Esophagus squamous epithelium (tissue), 4 donors: ENCODE measurements around the gene LCA5.

Source experiments
- POLR2A ChIP-seq, 4 donors: fragments of 450-650 bp; IDR thresholded peaks; one replicate each; pipeline ENCODE4 v1.6.1; 2017; ENCODE audit warnings: antibody characterized with exemption in 4 of 4, mild to moderate bottlenecking in 4 of 4, moderate library complexity in 3 of 4
- TF ChIP-seq, protein P1 (sequence below), 6 experiments: fragments of 450-650 bp in 4 of 6; fragments of 200-600 bp in 2 of 6; sonication (generic) in 2 of 6; IDR thresholded peaks; one replicate each; pipeline ENCODE4 v1.5.1; 2016 to 2019; ENCODE audit warnings: antibody characterized with exemption in 6 of 6, mild to moderate bottlenecking in 4 of 6, moderate library complexity in 4 of 6

DNA sequence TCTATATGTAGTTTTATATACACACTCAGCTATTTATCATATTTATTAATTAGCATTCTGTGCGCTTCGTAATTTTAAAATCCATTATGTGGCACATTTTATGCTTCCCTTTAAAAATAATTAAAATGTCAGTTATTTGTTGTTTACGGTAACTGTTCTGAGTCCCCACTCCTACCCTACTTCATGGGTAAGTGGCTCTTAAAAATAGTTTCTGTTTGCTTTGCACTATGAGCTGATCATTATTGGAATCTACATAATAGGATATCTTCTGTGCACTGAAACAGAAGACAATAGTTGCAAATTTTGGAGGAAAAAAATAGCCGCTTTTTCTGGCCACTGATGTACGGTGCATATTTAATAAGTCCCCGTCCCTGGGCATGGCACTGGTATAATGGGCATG is 25.2 kb downstream of the LCA5 start:
- TF ChIP-seq, protein P1, sequence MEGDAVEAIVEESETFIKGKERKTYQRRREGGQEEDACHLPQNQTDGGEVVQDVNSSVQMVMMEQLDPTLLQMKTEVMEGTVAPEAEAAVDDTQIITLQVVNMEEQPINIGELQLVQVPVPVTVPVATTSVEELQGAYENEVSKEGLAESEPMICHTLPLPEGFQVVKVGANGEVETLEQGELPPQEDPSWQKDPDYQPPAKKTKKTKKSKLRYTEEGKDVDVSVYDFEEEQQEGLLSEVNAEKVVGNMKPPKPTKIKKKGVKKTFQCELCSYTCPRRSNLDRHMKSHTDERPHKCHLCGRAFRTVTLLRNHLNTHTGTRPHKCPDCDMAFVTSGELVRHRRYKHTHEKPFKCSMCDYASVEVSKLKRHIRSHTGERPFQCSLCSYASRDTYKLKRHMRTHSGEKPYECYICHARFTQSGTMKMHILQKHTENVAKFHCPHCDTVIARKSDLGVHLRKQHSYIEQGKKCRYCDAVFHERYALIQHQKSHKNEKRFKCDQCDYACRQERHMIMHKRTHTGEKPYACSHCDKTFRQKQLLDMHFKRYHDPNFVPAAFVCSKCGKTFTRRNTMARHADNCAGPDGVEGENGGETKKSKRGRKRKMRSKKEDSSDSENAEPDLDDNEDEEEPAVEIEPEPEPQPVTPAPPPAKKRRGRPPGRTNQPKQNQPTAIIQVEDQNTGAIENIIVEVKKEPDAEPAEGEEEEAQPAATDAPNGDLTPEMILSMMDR (IDR thresholded peaks at IDR 0.05) = no peak
- TF ChIP-seq POLR2A (IDR thresholded peaks at IDR 0.05) = no peak
